Dendritic cell treated with granulocyte-macrophage colony-stimulating factor and Interleukin-4, amounts not matched to agents 40 ng/mL and 50 ng/mL, for 4 days (primary cell): Measurements from ENCODE around the gene OPRPN.

Experiments
- H3K27ac Mint-ChIP-seq: one replicate; pipeline ENCODE4 v1.8.0; 2022; ENCODE audit warnings: mild to moderate bottlenecking, mixed read lengths
- H3K27me3 Mint-ChIP-seq: one replicate; pipeline ENCODE4 v1.8.0; 2022; ENCODE audit warnings: mild to moderate bottlenecking, mixed read lengths
- H3K36me3 Mint-ChIP-seq: one replicate; pipeline ENCODE4 v1.8.0; 2022; ENCODE audit warnings: low read depth, mixed read lengths
- H3K4me1 Mint-ChIP-seq: one replicate; pipeline ENCODE4 v1.8.0; 2022; ENCODE audit warnings: low read depth, mixed read lengths
- H3K4me3 Mint-ChIP-seq: one replicate; pipeline ENCODE4 v1.8.0; 2022; ENCODE audit warnings: mild to moderate bottlenecking, moderate library complexity, mixed read lengths
- H3K9me3 Mint-ChIP-seq: one replicate; pipeline ENCODE4 v1.8.0; 2022; ENCODE audit warnings: mixed read lengths
- intact Hi-C: fragments of 100-400 bp; cut with micrococcal nuclease; formaldehyde crosslinking; loops from one replicate; pipeline ENCODE4 v1.15.0; 2022

The OPRPN gene

DNA sequence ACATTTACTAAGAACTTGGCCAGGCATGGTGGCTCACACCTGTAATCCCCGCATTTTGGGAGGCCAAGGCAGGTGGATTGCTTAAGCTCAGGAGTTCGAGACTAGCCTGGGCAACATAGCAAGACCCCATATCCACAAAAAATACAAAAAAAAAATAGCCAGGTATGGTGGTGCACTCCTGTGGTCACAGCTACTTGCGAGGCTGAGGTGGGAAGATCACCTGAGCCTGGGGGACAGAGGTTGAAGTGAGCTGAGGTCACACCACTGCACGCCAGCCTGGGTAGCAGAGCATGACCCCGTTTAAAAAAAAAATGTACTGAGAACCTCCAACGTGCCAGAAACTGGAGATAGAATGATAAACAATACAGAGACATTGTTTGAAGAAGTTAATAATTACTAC is 8.0 kb downstream of the OPRPN start:
- no peaks in the 10 kb centered on the region for H3K36me3 Mint-ChIP-seq

GRCh38 chr4:70425306-70425705 is 27.6 kb downstream of the OPRPN start:
- Mint-ChIP-seq H3K4me1 (no peaks in the 10 kb centered on the region), H3K36me3 (no peaks in the 10 kb centered on the region), H3K9me3 (peaks cover 24% of the 10 kb centered on the region), H3K4me3 (no peak overlapping the region), H3K27me3 (no peaks in the 10 kb centered on the region), H3K27ac (no peak overlapping the region)
- intact Hi-C loops: no loop called here

More for the DNA sequence above, 8.0 kb downstream of the OPRPN start:
- H3K27ac Mint-ChIP-seq: no peak overlapping the region
- intact Hi-C loops: no loop called here
- H3K9me3 Mint-ChIP-seq: no peaks in the 10 kb centered on the region
- no peak overlapping the region for H3K4me3 Mint-ChIP-seq
- H3K27me3 Mint-ChIP-seq: no peaks in the 10 kb centered on the region
- H3K4me1 Mint-ChIP-seq: no peaks in the 10 kb centered on the region

GRCh38 chr4:70426789-70427188 is 29.0 kb downstream of the OPRPN start:
- Mint-ChIP-seq H3K36me3 (no peaks in the 10 kb centered on the region), H3K27ac (no peak overlapping the region), H3K4me3 (no peak overlapping the region), H3K27me3 (no peaks in the 10 kb centered on the region), H3K4me1 (no peaks in the 10 kb centered on the region), H3K9me3 (peaks cover 17% of the 10 kb centered on the region)
- intact Hi-C loops: no loop called here

- intact Hi-C loops: no loop called here
- Mint-ChIP-seq H3K36me3 (no peaks in the 10 kb centered on the region), H3K4me3 (no peak overlapping the region), H3K27me3 (no peaks in the 10 kb centered on the region), H3K4me1 (no peaks in the 10 kb centered on the region), H3K9me3 (no peaks in the 10 kb centered on the region), H3K27ac (no peak overlapping the region)
Observed at GRCh38 chr4:70437197-70437596, 39.5 kb downstream of the OPRPN start.

- intact Hi-C loops: no loop called here
Observed at GRCh38 chr4:70442474-70442873, 44.7 kb downstream of the OPRPN start.

GRCh38 chr4:70443329-70443728 is 45.6 kb downstream of the OPRPN start:
- intact Hi-C loops: no loop called here
- no peak overlapping the region for H3K27ac Mint-ChIP-seq
- H3K9me3 Mint-ChIP-seq: no peaks in the 10 kb centered on the region
- H3K27me3 Mint-ChIP-seq: no peaks in the 10 kb centered on the region
- no peaks in the 10 kb centered on the region for H3K4me1 Mint-ChIP-seq
- no peak overlapping the region for H3K4me3 Mint-ChIP-seq
- no peaks in the 10 kb centered on the region for H3K36me3 Mint-ChIP-seq

More at GRCh38 chr4:70442474-70442873, 44.7 kb downstream of the OPRPN start:
- Mint-ChIP-seq H3K27me3 (no peaks in the 10 kb centered on the region), H3K27ac (no peak overlapping the region), H3K4me3 (no peak overlapping the region), H3K36me3 (no peaks in the 10 kb centered on the region), H3K9me3 (no peaks in the 10 kb centered on the region), H3K4me1 (no peaks in the 10 kb centered on the region)

DNA sequence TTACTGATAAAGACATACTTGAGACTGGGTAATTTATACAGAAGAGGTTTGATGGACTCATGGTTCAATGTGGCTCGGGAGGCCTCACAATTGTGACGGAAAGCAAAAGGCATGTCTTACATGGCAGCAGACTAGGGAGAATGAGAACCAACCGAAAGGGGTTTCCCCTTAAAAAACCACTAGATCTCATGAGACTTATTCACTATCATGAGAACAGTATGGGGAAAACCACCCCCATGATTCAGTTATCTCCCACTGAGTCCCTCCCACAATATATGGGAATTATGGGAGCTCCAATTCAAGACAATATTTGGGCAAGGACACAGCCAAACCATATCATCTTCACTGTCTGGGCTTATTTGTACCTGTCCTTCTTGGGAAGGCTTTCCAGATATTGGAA is 51.5 kb downstream of the OPRPN start:
- intact Hi-C loops: no loop called here
- Mint-ChIP-seq H3K27me3 (no peaks in the 10 kb centered on the region), H3K36me3 (no peaks in the 10 kb centered on the region), H3K4me3 (no peak overlapping the region), H3K4me1 (no peaks in the 10 kb centered on the region), H3K27ac (no peak overlapping the region), H3K9me3 (peaks cover 24% of the 10 kb centered on the region)

GRCh38 chr4:70452946-70453345 is 55.2 kb downstream of the OPRPN start:
- Mint-ChIP-seq H3K27me3 (no peaks in the 10 kb centered on the region), H3K27ac (no peak overlapping the region), H3K4me1 (no peaks in the 10 kb centered on the region), H3K36me3 (no peaks in the 10 kb centered on the region), H3K4me3 (no peak overlapping the region), H3K9me3 (peaks cover 36% of the 10 kb centered on the region)
- intact Hi-C loops: no loop called here
